ENCODE data around the gene ERICH4.
"Not testable (repeated sequence)": the region's sequence is repeated elsewhere in the genome, so short reads cannot be mapped to it uniquely, and the experiment has no call there.

ERICH4 gene, protein sequence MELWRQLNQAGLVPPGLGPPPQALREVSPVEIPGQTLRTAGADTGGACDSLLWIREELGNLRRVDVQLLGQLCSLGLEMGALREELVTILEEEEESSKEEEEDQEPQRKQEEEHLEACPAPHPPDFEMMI

DNA sequence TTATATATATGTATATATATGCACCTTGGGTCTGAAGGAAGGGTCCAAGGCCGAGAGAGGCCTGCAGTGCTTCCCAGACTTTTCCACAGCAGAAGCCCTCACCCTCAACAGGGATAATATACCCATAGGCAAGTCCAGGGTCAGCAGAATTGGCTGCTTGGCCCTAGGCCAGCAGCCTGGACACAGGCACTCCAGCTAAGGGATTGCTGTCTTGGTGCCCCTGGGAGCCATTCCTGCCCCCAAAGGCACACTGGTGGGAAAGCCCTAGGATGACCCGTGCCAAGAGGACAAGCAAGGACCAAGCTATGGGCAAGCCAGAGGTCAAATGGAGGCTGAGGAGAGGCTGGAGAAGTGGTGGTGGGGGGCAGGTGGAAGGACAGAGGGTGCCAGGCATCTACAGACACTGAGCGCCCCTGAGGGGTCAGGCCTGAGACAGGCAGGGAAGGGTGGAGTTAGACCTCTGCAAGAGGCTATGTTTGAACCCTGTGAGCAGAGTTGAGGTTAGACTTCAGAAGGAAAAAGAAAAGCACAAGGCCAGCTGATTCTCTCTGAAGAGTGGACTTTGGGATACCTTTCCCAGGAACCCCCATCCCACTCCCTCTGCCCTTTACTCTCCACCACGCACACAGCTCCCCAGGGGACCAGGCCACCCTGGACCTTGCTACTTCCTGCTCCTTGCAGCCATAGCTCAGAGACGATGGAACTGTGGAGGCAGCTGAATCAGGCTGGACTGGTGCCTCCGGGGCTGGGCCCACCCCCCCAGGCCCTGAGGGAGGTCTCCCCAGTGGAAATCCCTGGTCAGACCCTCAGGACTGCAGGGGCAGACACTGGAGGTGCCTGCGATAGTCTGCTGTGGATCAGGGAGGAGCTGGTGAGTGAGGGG, at the start of gene ERICH4:
TSS of gene ERICH4 (plus strand) at position 684 of the 883 bp plus-strand sequence. CDS start at position 698, 14 bp downstream.
- no peak for DNase-seq

- DNase-seq, result no peak
Measured at GRCh38 chr19:41395355-41395754, 47.6 kb upstream of the ERICH4 start.

DNA sequence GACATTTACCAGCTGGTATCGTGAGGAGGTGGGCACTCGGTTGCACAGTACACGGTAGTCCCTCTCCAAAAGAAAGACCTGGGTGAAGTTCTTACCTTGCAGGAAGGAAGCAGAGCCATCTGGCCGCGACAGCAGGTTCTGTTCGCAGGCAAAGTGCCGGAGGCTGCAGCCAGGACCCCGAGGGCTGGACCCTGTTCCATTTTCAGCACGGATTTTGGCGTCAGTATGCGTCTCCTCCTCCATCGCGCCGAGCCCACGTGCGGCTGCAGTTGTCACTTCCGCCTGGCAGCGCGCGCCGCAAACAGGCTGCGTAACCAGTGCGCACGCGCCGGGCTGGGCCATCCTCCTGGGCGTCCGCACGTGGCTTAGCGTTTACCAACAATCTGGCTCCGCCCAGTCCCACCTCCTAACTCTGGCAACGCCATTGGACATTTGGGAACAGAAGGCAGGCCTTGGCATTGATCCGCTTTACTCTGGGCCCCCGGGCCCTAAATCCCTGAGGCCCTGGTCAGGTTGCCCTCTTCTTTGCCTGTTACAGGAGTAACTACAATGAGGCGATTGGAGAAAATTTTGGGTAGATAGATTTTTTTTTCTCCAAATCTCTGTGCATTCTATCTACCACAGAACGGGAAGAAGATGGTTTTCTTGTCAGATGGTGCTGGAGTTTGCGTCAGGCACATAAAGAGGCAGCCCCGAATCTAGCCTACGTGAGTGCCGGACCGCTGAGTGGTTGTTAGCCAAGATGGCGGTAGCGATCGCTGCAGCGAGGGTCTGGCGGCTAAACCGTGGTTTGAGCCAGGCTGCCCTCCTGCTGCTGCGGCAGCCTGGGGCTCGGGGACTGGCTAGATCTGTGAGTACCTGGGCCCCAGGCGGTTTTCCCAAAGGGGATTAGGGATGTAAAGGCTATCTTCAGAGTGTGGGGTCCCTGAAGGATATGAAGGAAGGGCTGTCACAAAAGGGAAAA, 45.6 kb upstream of the ERICH4 start, which contains the start of the genes BCKDHA and EXOSC5:
TSS of gene BCKDHA (plus strand) at position 733 of the 964 bp plus-strand sequence. CDS start at position 743, 10 bp downstream.
TSS of gene EXOSC5 (minus strand) at position 274 of the 964 bp plus-strand sequence. CDS start at position 243, 31 bp downstream.
- peak; percentile 99 for DNase-seq

GRCh38 chr19:41398050-41398418, 44.9 kb upstream of the ERICH4 start:
- DNase-seq, result no peak

GRCh38 chr19:41398598-41398997, 44.4 kb upstream of the ERICH4 start:
- no peak for DNase-seq

DNA sequence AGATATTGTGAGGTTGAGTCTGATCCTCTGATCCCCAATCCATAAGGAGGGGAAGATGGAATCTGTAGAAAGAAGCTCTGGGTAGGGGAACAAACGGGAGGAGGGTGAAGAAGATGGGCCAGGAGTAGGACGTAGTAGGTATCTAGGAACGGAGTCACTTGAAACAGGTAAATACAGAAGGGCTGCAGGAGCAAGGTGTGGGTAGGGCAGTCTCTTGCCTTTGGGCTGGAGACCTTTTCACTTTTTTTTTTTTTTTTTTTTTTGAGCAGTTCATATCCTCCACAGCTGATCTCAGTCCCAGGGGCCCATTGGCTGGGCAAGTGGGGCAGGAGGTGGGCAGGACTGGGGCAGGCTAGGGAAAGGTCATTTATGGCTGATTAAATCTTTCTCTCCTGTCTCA, 43.9 kb upstream of the ERICH4 start:
- DNase-seq, result no peak

GRCh38 chr19:41399525-41399924, 43.4 kb upstream of the ERICH4 start:
- DNase-seq, result no peak

DNA sequence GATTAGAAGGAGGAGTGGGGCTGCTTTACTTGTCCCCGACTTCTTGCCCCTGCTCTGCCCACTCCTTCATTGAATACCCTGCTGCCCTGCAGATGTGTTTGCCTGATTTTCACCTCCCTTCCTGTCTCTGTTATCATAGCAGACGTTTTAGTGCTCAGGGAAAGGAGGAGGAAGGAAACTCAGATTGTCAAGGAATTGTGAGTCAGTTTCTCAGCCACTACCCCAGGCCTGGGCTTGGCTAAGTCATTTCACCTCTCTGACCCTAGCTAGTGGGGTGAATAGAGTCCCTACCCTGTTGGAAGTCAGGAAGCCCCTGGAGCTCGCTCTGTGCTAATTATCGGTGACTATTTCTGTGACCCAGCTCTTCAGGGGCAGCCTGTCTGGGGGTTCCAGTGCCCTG, 41.5 kb upstream of the ERICH4 start:
- DNase-seq, result no peak

DNA sequence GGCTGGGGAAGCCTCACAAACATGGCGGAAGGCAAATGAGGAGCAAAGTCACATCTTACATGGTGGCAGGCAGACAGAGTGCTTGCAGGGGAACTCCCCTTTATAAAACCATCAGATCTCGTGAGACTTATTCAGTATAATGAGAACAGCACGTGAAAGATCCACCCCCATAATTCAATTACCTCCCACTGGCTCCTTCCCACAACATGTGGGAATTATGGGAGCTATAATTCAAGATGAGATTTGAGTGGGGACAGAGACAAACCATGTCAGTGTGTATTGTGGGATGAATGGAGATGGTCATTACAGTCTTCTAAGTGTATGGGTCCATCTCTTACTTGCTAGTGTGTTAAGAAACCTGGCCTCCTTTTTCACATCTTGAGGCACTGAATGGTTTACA, 40.9 kb upstream of the ERICH4 start:
- DNase-seq, result no peak

DNA sequence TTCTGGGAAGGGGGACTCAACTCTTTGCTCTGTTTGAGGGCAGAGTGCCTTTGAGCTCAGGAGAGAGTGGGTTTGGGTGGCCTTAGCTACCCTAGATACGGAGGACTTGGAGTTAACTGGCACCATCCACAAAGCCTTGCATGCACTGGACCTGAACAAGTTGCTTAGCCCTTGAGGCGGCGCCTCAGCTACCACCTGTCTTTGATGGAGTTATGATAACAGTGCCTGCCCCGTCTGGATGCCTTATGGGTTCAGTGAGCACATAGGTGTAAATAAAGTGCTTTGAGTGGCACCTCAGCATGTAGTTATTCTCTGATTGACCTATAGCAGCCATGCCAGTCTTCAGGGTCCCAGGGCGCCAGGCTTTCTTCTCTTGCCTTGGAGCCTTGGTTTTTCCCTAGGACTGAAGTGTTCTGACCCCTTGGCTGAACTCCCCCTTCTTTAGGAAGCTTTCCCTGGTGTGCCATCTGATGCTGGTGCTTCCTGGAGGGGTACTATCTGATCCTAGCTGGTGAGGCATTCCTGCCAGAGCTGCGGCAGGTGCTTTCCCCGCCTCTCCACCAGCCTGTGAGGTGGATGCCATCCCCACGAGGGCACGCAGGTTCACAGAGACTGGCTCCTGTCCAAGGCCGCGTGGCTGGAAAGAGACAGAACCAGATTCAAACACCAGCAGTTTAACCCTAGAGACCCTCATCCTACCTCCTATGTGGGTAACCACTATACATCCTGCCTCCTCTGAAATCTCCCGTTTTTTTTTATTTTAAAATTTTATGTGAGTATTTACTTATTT, 39.6 kb upstream of the ERICH4 start:
- no peak for DNase-seq

DNA sequence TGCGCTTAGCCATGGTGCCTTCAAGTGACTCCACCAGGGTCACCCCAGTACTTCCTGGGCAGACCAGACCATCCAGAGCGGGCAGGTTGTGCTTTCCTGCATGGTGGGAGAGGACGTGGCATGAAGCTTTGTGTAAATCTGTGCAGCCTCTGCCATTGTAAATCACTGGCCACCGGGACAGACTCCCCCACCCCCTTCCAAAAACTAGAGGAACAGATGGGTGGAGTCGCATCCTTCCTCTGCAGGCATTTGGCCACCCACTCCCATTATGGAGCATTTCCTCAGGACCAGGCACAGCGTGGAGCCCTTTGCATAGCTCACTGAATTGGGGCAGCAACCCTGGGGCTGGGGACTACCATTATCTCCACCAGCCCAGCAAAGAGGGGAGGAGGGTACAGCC, 37.2 kb upstream of the ERICH4 start:
- no peak for DNase-seq

GRCh38 chr19:41407271-41407670, 35.7 kb upstream of the ERICH4 start:
- no peak for DNase-seq

DNA sequence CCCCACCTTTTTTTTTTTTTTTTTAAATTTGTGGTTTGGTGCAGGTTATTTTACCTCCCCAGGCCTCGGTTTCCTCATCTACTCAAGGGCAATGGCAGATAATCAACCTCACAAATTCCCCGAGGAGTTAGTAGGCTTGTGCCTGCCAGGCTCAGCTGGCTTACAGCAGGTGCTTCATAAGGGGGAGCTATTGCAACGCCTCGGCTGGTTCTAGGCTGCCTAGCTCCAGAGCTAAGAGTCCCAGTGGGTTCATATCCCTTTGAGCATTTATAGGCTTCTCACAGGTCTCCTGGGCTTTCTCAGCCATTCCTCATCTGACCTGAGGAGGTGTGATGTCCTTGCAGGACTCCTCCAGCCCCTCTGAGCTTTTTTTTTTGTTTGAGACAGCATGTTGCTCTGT, 34.7 kb upstream of the ERICH4 start:
- no peak for DNase-seq

DNA sequence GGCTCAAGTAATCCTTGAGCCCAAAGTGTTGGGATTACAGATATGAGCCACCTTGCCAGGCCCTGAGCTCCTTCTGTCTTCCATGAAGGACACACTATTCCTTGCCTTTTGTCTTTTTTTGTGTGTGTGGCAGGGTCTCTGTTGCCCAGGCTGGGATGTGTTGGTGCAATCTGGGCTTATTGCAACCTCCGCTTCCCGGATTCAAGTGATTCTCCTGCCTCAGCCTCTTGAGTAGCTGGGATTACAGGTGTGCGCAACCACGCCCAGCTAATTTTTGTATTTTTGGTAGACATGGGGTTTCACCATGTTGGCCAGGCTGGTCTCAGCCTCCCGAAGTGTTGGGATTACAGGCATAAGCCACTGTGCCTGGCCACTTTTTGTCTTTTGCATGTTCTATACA, 34.1 kb upstream of the ERICH4 start:
- not testable (repeated sequence) for DNase-seq

GRCh38 chr19:41409288-41409687, 33.7 kb upstream of the ERICH4 start:
- DNase-seq, result no peak

- DNase-seq, result no peak
Measured at GRCh38 chr19:41410336-41411054, 32.5 kb upstream of the ERICH4 start.

- no peak for DNase-seq
Measured at GRCh38 chr19:41411100-41411967, 31.6 kb upstream of the ERICH4 start.

DNA sequence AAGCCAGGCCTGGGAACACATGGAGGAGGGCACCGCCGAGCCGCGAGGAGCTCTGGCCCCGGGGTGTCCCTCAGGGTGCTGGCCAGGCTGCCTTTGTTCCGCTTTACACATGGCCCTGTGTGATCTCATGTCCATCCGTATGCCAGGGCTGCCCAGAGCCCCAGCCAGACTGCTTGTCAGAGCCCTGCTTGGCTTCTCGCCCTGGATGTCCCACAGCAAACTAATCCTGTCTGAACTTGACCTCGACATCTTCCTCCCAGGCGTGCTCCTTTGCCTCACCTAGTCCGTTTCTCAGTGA, 31.0 kb upstream of the ERICH4 start:
- DNase-seq, result no peak

- no peak for DNase-seq
Measured at GRCh38 chr19:41412953-41413352, 30.0 kb upstream of the ERICH4 start.

GRCh38 chr19:41413947-41414346, 29.0 kb upstream of the ERICH4 start:
- DNase-seq, result no peak

DNA sequence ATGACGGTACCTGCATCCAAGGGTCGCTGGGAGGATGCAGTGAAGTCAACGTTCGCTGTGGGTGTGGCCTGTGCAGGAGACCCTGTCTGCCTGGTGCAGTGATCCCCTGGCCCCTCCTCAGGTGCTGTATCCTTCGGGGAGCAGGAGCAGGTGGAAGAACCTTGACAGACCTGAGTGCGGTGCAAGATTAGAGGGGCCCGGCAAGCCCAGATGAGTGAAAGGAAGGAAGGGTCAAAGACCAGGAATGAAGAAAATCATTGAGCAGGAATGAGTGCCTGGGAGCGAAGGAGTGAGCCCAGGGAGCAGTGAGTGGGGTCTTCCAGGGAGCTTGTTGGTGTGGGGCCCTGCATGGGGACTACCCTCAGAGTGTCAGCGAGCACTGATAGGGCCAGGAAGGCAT, 28.5 kb upstream of the ERICH4 start:
- DNase-seq, result no peak

Measured in activated CD4-positive, alpha-beta T cell treated with anti-CD3 and anti-CD28 coated beads, Interleukin-2, amount 50 U/mL, for 4 hours (primary cell).